Fibroblast of peridontal ligament (primary cell): ENCODE results near the gene CRYGS.

Experiments
- DNase-seq: peaks from one replicate; pipeline ENCODE4 v3.0.0-alpha.2; 2010; ENCODE audit errors: extremely low read depth

Gene CRYGS

GRCh38 chr3:186493525-186494255, 50.5 kb downstream of the CRYGS start:
- DNase-seq = no peak

DNA sequence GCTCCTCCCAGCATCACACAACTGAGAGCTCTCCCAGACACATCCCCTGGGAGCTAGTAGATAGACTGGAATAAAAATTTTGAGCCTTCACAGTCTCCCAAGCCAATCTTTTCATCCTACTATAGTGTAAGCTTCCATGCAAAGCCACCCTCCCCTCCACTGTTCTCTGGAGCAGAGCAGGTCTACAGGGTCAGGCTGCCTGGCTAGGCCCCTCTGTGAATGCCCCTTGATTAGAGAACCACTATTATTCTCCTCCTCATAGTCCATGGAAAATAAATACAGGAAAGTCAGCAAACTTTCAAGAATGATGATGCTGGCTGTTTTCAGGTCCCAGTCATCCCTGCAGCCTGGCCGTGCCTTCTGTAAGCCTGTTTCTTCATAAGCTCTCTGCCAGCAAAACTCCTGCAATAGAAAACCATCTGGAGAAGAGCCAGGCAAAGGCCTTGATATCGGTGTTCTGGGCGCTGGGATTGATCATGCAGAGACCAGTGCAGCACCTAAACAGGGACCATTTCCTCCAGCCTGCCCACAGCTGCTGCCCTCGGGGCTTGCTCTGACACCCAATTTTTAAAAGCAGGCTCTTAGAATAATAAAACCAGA, 51.7 kb downstream of the CRYGS start:
- DNase-seq = no peak

DNA sequence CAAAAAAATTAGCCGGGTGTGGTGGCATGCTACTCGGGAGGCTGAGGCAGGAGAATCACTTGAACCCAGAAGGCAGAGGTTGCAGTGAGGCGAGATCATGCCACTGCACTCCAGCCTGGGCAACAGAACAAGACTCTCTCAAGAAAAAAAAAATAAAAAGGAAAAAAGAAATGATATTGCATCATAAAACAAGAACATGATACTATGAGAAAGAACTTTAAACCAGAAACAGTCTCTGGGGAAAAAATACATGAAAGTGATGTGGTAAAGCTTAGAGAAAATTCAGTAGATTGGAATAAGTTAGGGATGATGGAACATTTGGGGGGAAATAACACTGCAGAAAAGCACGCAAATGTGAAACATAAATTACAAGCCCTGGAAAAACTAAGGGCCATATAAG, 54.7 kb downstream of the CRYGS start:
- DNase-seq = peak; percentile 50
